Colonic mucosa (tissue), 4 donors: ENCODE data around the gene EPSTI1. TPM values are rescaled to one million over a fixed set of nuclear protein-coding genes. Genes with fewer than 3 reads are reported as not detected.

Experiments
- DNase-seq: peaks from one replicate; pipeline ENCODE4 v3.0.0-alpha.2; 2020
- H3K27ac ChIP-seq: fragments of 200-600 bp; one replicate; pipeline ENCODE4 v1.8.0; 2021
- H3K27me3 ChIP-seq: fragments of 200-600 bp; one replicate; pipeline ENCODE4 v1.8.0; 2021
- H3K36me3 ChIP-seq: fragments of 200-600 bp; one replicate; pipeline ENCODE4 v1.8.0; 2021
- H3K4me1 ChIP-seq: fragments of 200-600 bp; one replicate; pipeline ENCODE4 v1.8.0; 2021; ENCODE audit warnings: mild to moderate bottlenecking
- H3K4me3 ChIP-seq: fragments of 200-600 bp; one replicate; pipeline ENCODE4 v1.8.0; 2021
- H3K9ac ChIP-seq, 2 donors: one replicate each; pipeline ENCODE4 v1.7.0; 2013; ENCODE audit warnings: control low read depth in 2 of 2, low read depth in 2 of 2, low read length in 2 of 2
- H3K9me3 ChIP-seq: fragments of 200-600 bp; one replicate; pipeline ENCODE4 v1.8.0; 2021
- intact Hi-C: fragments of 100-400 bp; cut with DNase I; formaldehyde crosslinking; loops from one replicate; pipeline ENCODE4 v1.14.1; 2022
- total RNA-seq, 2 donors: library from RNA; stranded (reverse); fragmentation: NEBNext Ultra II Directional in 1 of 2; extraction: Animal tissue kit (Norgen Biotek cat#: 25700) in 1 of 2; gene quantifications; one replicate each; pipeline ENCODE4 v1.2.1, GENCODE V29; 2021
- TF ChIP-seq, protein P1 (sequence below): fragments of 200-600 bp; IDR thresholded peaks from one replicate; pipeline ENCODE4 v1.8.0; 2022; ENCODE audit warnings: antibody characterized with exemption, mild to moderate bottlenecking
- donor health status: healthy.
- donor health status: DM: no; HTN: no; CAD: no.
- donor health status: DM: no; HTN: no; CAD: no.

EPSTI1 gene
- total RNA-seq, 2 donors from 2014 or later: 5.4 to 16.8 TPM

- TF ChIP-seq, protein P1, sequence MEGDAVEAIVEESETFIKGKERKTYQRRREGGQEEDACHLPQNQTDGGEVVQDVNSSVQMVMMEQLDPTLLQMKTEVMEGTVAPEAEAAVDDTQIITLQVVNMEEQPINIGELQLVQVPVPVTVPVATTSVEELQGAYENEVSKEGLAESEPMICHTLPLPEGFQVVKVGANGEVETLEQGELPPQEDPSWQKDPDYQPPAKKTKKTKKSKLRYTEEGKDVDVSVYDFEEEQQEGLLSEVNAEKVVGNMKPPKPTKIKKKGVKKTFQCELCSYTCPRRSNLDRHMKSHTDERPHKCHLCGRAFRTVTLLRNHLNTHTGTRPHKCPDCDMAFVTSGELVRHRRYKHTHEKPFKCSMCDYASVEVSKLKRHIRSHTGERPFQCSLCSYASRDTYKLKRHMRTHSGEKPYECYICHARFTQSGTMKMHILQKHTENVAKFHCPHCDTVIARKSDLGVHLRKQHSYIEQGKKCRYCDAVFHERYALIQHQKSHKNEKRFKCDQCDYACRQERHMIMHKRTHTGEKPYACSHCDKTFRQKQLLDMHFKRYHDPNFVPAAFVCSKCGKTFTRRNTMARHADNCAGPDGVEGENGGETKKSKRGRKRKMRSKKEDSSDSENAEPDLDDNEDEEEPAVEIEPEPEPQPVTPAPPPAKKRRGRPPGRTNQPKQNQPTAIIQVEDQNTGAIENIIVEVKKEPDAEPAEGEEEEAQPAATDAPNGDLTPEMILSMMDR: no peak
- H3K9me3 ChIP-seq: no peaks in the 10 kb centered on the region
- H3K9ac ChIP-seq: peak overlapping the region; percentile 75 to 76
- no peaks in the 10 kb centered on the region for H3K27me3 ChIP-seq
- no peak for DNase-seq
- H3K4me3 ChIP-seq: peak overlapping the region; percentile 46
- no peaks in the 10 kb centered on the region for H3K36me3 ChIP-seq
- no peaks in the 10 kb centered on the region for H3K4me1 ChIP-seq
- intact Hi-C loops: no loop called here
- peak overlapping the region; percentile 65 for H3K27ac ChIP-seq
These were observed 30.9 kb upstream of the EPSTI1 start for GRCh38 chr13:43022934-43023288.

DNA sequence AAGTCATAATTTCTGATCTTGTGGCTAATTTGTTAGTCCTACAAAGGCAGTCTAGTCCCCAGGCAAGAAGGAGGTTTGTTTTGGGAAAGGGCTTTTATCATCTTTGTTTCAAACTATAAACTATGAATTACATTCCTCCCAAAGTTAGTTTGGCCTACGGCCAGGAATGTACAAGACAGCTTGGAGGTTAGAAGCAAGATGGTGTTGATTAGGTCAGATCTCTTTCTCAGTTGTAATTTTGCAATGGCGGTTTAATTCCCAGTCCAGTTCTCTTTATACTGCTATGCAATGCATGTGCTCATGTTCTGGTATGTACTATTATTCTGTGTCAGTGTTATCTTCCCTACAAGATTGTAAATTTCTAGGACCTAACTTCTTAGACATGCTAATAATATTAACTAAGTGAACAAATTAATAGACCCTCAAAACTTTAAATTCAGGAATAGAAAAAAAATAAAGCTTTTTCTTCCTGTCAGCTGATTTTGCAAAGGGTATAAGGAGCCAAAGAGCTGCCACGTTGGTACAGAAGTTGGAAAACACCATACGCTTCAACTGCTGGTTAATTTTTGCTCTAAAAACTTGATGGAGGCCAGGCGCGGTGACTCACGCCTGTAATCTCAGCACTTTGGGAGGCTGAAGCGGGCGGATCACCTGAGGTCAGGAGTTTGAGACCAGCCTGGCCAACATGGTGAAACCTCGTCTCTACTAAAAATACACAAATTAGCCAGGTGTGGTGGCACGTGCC lies 30.1 kb upstream of the EPSTI1 start:
- no peak overlapping the region for H3K4me3 ChIP-seq
- no peak for DNase-seq
- H3K27ac ChIP-seq: no peak overlapping the region

DNA sequence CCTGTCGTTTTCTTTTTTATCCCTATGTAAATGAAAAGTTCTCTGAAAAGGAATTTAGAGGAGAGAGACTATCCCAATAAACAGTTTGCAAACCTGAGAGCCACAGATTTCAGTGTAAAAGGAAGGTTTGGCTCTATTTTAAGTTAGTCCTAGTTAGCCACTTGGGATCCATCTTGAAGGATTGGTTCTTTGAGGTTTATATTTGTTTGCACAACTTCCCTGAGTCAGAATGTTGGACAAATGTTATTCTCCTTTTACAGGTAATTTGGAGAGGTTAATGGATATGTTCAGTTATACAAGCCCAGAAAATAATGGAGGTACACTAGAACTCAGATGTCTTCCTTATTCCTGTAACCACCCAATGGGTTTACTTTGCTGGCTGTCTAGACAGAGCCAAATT lies 28.8 kb upstream of the EPSTI1 start:
- Histone ChIP-seq H3K27me3 (no peaks in the 10 kb centered on the region), H3K9ac (no peak overlapping the region), H3K27ac (no peak overlapping the region), H3K4me1 (no peaks in the 10 kb centered on the region), H3K36me3 (no peaks in the 10 kb centered on the region), H3K4me3 (no peak overlapping the region), H3K9me3 (no peaks in the 10 kb centered on the region)
- TF ChIP-seq, protein P1: no peak
- intact Hi-C loops: no loop called here
- no peak for DNase-seq

More for the DNA sequence above, 30.1 kb upstream of the EPSTI1 start:
- Histone ChIP-seq H3K4me1 (no peaks in the 10 kb centered on the region), H3K9me3 (no peaks in the 10 kb centered on the region), H3K27me3 (no peaks in the 10 kb centered on the region), H3K36me3 (no peaks in the 10 kb centered on the region), H3K9ac (no peak overlapping the region)
- intact Hi-C loops: no loop called here
- TF ChIP-seq, protein P1: no peak

- no peaks in the 10 kb centered on the region for H3K4me1 ChIP-seq
- no peak overlapping the region for H3K9ac ChIP-seq
- no peak overlapping the region for H3K4me3 ChIP-seq
- H3K27me3 ChIP-seq: no peaks in the 10 kb centered on the region
- H3K36me3 ChIP-seq: no peaks in the 10 kb centered on the region
- no peak for DNase-seq
- no peak overlapping the region for H3K27ac ChIP-seq
- intact Hi-C loops: no loop called here
- TF ChIP-seq, protein P1: no peak
- no peaks in the 10 kb centered on the region for H3K9me3 ChIP-seq
These were observed 27.8 kb upstream of the EPSTI1 start for GRCh38 chr13:43019811-43020210.

GRCh38 chr13:43016226-43016625 lies 24.2 kb upstream of the EPSTI1 start:
- no peak overlapping the region for H3K9ac ChIP-seq
- no peaks in the 10 kb centered on the region for H3K36me3 ChIP-seq
- intact Hi-C loops: no loop called here
- H3K27ac ChIP-seq: no peak overlapping the region
- TF ChIP-seq, protein P1: no peak
- H3K4me1 ChIP-seq: no peaks in the 10 kb centered on the region
- DNase-seq: no peak
- H3K4me3 ChIP-seq: no peak overlapping the region
- no peaks in the 10 kb centered on the region for H3K27me3 ChIP-seq
- H3K9me3 ChIP-seq: no peaks in the 10 kb centered on the region
